Chondrocyte (in vitro differentiated cells): ENCODE measurements around the gene JMJD8. TPM values are rescaled to one million over a fixed set of nuclear protein-coding genes. Genes with fewer than 3 reads are reported as not detected.

Source experiments
- DNase-seq: peaks from one replicate; pipeline ENCODE4 v3.0.0; 2021; ENCODE audit warnings: mixed read lengths, low spot score
- H3K27ac Mint-ChIP-seq: one replicate; pipeline ENCODE4 v1.8.0; 2021; ENCODE audit warnings: mild to moderate bottlenecking, moderate library complexity, mixed read lengths; ENCODE audit not compliant: unreplicated experiment
- H3K27me3 Mint-ChIP-seq: 2 replicates; pipeline ENCODE4 v1.8.0; 2021; ENCODE audit warnings: low read depth, mixed read lengths
- H3K36me3 Mint-ChIP-seq: 2 replicates; pipeline ENCODE4 v1.8.0; 2021; ENCODE audit warnings: low read depth, mixed read lengths
- H3K4me1 Mint-ChIP-seq: 2 replicates; pipeline ENCODE4 v1.8.0; 2021; ENCODE audit warnings: low read depth, mild to moderate bottlenecking, mixed read lengths
- H3K4me3 Mint-ChIP-seq: one replicate; pipeline ENCODE4 v1.8.0; 2021; ENCODE audit warnings: mild to moderate bottlenecking, moderate library complexity, mixed read lengths; ENCODE audit not compliant: unreplicated experiment
- H3K9me3 Mint-ChIP-seq: 2 replicates; pipeline ENCODE4 v1.8.0; 2021; ENCODE audit warnings: low read depth, mixed read lengths
- CTCF ChIP-seq: fragments of 200-600 bp; sonication (generic); IDR thresholded peaks from 2 replicates; pipeline ENCODE4 v1.5.0; 2021; ENCODE audit warnings: antibody characterized with exemption, mild to moderate bottlenecking, moderate library complexity
- total RNA-seq: library from RNA; stranded (reverse); gene quantifications from 3 replicates; pipeline ENCODE4 v1.2.1, GENCODE V29; 2021

Gene JMJD8
- total RNA-seq, 1 donor from 2014 or later: 39.2 TPM

GRCh38 chr16:671353-672131, 12.6 kb downstream of the JMJD8 start:
- Mint-ChIP-seq H3K36me3 (peaks cover 2% of the 10 kb centered on the region), H3K4me1 (peaks cover 15% of the 10 kb centered on the region), H3K4me3 (no peak overlapping the region), H3K27me3 (no peaks in the 10 kb centered on the region), H3K27ac (no peak overlapping the region), H3K9me3 (no peaks in the 10 kb centered on the region)
- no peak for DNase-seq
- TF ChIP-seq CTCF: no peak

- TF ChIP-seq CTCF: no peak
- H3K4me1 Mint-ChIP-seq: peaks cover 15% of the 10 kb centered on the region
- DNase-seq: no peak
- no peak overlapping the region for H3K4me3 Mint-ChIP-seq
- H3K36me3 Mint-ChIP-seq: peaks cover 2% of the 10 kb centered on the region
- no peaks in the 10 kb centered on the region for H3K27me3 Mint-ChIP-seq
- H3K27ac Mint-ChIP-seq: no peak overlapping the region
- no peaks in the 10 kb centered on the region for H3K9me3 Mint-ChIP-seq
These were observed 13.4 kb downstream of the JMJD8 start for GRCh38 chr16:670485-671352.

GRCh38 chr16:669666-670065, 14.5 kb downstream of the JMJD8 start:
- no peaks in the 10 kb centered on the region for H3K9me3 Mint-ChIP-seq
- no peak overlapping the region for H3K4me3 Mint-ChIP-seq
- peaks cover 9% of the 10 kb centered on the region for H3K4me1 Mint-ChIP-seq
- TF ChIP-seq CTCF: no peak
- no peaks in the 10 kb centered on the region for H3K27me3 Mint-ChIP-seq
- H3K36me3 Mint-ChIP-seq: peaks cover 2% of the 10 kb centered on the region
- H3K27ac Mint-ChIP-seq: no peak overlapping the region
- no peak for DNase-seq

GRCh38 chr16:668519-669171, 15.5 kb downstream of the JMJD8 start:
- DNase-seq: no peak
- Mint-ChIP-seq H3K4me1 (peaks cover 8% of the 10 kb centered on the region), H3K27ac (no peak overlapping the region), H3K4me3 (peak overlapping the region; percentile 70), H3K36me3 (peaks cover 2% of the 10 kb centered on the region), H3K27me3 (no peaks in the 10 kb centered on the region), H3K9me3 (no peaks in the 10 kb centered on the region)
- TF ChIP-seq CTCF: no peak
